ENCODE measurements around the gene HECW1. TPM values are rescaled to one million over a fixed set of nuclear protein-coding genes. Genes with fewer than 3 reads are reported as not detected.

HECW1 gene
- total and polyA plus RNA-seq, 4 donors = 0.77 to 1.9 (median 1.0) TPM; not detected in 1

DNA sequence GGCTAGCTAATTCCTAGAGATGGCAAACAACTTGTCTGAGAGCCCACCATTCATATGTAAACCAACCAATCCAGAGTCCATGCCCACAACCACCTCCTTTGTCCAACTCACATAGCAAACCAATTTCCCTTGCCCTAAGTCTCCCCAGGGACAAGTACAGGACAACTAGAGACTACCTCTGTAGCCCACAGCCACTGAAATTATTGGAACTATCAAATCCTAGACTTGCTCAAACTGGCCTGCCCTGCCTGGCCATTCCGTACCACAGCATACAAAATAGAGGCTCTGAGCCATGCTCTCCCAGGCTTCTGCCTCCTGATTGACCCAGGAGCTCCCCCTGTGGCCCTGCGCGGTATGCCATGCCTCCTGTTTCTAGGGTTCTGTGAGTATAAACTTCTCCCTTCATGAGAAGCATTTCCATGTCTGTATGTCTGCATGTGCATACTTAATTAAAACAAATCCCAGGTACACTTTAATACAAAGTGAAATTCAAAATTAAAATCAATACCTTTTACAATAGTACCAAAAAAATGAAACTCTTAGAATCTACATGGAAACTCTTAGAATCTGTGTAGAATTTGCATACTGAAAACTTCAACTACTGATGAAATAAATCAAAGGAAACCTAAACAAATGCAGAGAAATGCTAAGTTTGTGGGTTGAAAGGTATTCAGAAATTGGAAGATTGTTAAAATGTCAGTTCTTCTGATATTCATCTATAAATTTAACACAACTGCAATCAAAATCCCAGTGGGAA, 4.0 kb upstream of the HECW1 start:
- peaks cover 4% of the 10 kb centered on the region for H3K9me3 ChIP-seq (ENCODE audit: control insufficient read depth, low read length)
- H3K4me1 ChIP-seq (ENCODE audit: control insufficient read depth in 1 of 2, insufficient read depth in 2 of 2, low read length in 2 of 2) = no peaks in the 10 kb centered on the region
- WGBS, 2 donors = 1 to 8% methylated on average over 3 of the region's 3 CpGs
- no peaks in the 10 kb centered on the region for H3K36me3 ChIP-seq (ENCODE audit: control insufficient read depth in 1 of 2, insufficient read depth in 2 of 2, low read length in 1 of 2)
- no peak overlapping the region for H3K4me3 ChIP-seq (ENCODE audit: low read length in 2 of 2)
- intact Hi-C loops (cut with DNase I) = loop anchor here (5.0 to 10.0 kb wide), 2 partner anchors 164 to 166 kb away; no protein-coding TSS in a partner anchor
- DNase-seq = peak; percentile 70 to 83
- H3K27me3 ChIP-seq (ENCODE audit: control insufficient read depth in 1 of 2, insufficient read depth in 2 of 2, low read length in 1 of 2) = peaks cover 0 to 3% of the 10 kb centered on the region in 2 donors
- no peak overlapping the region for H3K27ac ChIP-seq (ENCODE audit: low read depth in 1 of 2, low read length in 2 of 2)
- ATAC-seq (ENCODE audit: low FRiP score) = peak; percentile 61

GRCh38 chr7:43110791-43111535, 1.5 kb upstream of the HECW1 start:
- Histone ChIP-seq H3K4me3 (ENCODE audit: low read length in 2 of 2) (no peak overlapping the region), H3K36me3 (ENCODE audit: control insufficient read depth in 1 of 2, insufficient read depth in 2 of 2, low read length in 1 of 2) (no peaks in the 10 kb centered on the region), H3K4me1 (ENCODE audit: control insufficient read depth in 1 of 2, insufficient read depth in 2 of 2, low read length in 2 of 2) (no peaks in the 10 kb centered on the region), H3K27ac (ENCODE audit: low read depth in 1 of 2, low read length in 2 of 2) (no peak overlapping the region), H3K27me3 (ENCODE audit: control insufficient read depth in 1 of 2, insufficient read depth in 2 of 2, low read length in 1 of 2) (no peaks in the 10 kb centered on the region), H3K9me3 (ENCODE audit: control insufficient read depth, low read length) (peaks cover 1% of the 10 kb centered on the region)
- intact Hi-C loops (cut with DNase I) = no loop called here
- 4 to 7% methylated on average over 3 of the region's 3 CpGs for WGBS, 2 donors
- ATAC-seq (ENCODE audit: low FRiP score) (no peak), DNase-seq (no peak)

DNA sequence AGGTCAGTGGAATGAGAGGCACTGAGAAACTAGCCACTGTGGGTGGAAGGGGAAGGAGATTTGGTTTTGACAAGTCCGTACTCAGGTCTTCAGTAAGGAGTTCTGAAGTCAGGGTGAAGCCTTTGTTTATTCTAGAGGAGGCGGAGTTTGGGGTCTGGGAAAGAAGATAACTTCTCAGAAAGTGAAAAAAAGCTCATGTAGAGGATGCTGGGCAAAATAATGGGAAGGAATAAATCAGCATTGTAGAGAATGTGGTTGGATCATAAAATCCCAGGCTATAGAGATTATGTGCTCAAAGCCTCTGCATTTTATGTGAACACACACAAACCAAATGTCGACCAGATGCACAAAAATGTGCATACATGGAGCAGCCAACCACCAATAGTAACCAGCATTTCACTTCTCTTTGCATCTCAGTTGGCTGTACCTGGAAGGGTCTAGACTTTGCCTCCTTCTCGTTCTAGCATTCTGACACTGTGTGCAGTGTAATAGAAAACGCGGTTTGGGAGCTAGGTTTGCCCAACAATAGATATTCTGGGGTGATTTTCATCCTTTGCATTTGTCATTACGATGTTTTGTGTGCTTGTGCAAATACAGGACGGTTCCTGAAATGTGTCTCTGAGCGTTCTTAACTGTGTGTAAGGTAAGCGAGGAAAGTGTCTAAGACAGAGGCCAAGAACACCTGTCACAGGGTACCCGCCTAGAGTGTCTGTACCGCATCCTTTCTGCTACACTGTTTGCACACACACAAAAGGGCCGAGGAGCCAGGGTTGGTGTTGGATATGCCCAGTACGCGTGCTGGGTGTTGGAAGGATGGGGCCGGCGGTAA, 603 bp upstream of the HECW1 start:
- H3K27ac ChIP-seq (ENCODE audit: low read depth in 1 of 2, low read length in 2 of 2) = no peak overlapping the region
- H3K4me1 ChIP-seq (ENCODE audit: control insufficient read depth in 1 of 2, insufficient read depth in 2 of 2, low read length in 2 of 2) = no peaks in the 10 kb centered on the region
- no peak for DNase-seq
- WGBS, 2 donors = 14 to 16% methylated on average over 17 of the region's 17 CpGs
- no peaks in the 10 kb centered on the region for H3K36me3 ChIP-seq (ENCODE audit: control insufficient read depth in 1 of 2, insufficient read depth in 2 of 2, low read length in 1 of 2)
- intact Hi-C loops (cut with DNase I) = no loop called here
- ATAC-seq (ENCODE audit: low FRiP score) = no peak
- no peaks in the 10 kb centered on the region for H3K27me3 ChIP-seq (ENCODE audit: control insufficient read depth in 1 of 2, insufficient read depth in 2 of 2, low read length in 1 of 2)
- H3K4me3 ChIP-seq (ENCODE audit: low read length in 2 of 2) = peak overlapping the region in 1 of 2 donors; percentile 43
- peaks cover 1% of the 10 kb centered on the region for H3K9me3 ChIP-seq (ENCODE audit: control insufficient read depth, low read length)

DNA sequence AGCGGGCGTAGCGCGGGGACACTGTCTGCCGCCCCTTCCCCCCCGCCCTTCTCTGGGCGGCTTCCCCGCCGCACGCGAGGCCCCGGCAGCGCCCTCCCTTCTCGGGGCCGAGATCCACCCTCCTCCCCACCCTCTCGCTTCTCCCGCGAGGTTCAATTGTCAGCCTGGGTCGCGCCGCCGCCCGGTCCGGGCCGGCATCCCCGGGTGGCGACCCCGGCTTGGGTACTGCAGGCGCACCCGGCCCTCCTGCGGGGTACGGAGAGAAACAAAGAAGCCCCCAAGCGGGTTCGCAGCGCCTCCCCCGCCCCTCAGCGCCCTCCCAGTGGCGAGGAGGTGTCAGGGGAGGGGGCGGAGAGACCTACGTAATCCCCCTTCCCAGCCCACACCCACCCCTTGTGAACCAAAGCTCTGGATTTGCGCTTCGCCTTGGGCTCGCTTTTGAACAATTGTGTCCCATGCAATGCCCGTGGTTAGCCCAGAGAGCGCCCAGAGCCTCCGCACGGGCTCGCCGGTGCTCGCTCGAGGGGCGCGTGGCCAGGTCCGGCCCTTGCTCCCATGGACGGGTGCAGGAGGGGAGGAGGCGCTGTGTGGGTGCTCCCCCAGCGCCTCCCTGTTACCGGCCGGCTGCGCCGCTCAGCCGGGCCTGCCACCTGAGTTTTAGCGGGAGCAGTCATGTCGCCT, 634 bp downstream of the HECW1 start:
- ATAC-seq (ENCODE audit: low FRiP score) = peak; percentile 62

DNA sequence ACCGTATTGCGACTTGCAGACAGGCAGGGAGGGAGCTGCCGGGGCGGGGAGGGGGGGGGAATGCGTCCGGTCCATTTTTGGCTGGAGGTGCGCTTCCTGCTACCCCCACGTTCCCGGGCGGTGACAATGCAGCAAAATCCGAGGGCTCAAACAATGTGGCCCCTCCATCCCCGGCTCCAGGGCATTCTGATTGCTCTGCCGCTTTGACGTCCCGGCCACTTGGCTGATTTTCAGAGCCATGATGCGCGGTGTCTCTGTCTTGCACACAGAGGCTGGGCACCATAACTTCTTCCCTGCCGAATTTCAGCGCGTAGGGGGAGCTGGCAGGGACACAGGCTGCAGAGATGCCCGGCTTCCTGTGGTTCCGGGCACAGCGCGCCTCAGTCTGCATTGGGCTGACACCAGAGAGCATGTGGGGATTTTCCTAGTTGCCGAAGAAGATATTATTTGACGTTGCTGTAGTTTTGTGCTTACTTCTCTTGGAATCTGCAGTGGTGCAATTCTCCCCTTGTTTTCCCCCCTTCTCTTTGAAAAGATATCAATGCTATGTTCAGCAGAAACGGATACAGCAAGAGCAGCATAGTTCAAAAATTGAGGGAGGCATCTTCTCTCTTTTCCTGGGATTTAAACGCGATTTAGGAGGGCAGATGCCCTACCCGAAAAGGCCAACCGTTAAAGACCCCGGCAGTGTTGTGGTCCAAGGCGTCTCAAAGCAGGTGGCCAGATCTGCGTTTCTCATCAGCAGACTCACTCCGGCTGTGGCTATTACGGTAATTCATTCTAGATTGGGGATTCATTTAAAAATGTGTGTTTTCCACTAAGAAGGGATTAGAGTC, 1.4 kb downstream of the HECW1 start:
- Histone ChIP-seq H3K27ac (ENCODE audit: low read depth in 1 of 2, low read length in 2 of 2) (no peak overlapping the region), H3K4me1 (ENCODE audit: control insufficient read depth in 1 of 2, insufficient read depth in 2 of 2, low read length in 2 of 2) (no peaks in the 10 kb centered on the region), H3K36me3 (ENCODE audit: control insufficient read depth in 1 of 2, insufficient read depth in 2 of 2, low read length in 1 of 2) (no peaks in the 10 kb centered on the region), H3K27me3 (ENCODE audit: control insufficient read depth in 1 of 2, insufficient read depth in 2 of 2, low read length in 1 of 2) (no peaks in the 10 kb centered on the region), H3K4me3 (ENCODE audit: low read length in 2 of 2) (peak overlapping the region in 1 of 2 donors; percentile 43), H3K9me3 (ENCODE audit: control insufficient read depth, low read length) (no peaks in the 10 kb centered on the region)
- intact Hi-C loops (cut with DNase I) = no loop called here
- ATAC-seq (ENCODE audit: low FRiP score) (no peak), DNase-seq (no peak)
- 3 to 5% methylated on average over 33 to 36 of the region's 36 CpGs for WGBS, 2 donors

More for the DNA sequence above, 634 bp downstream of the HECW1 start:
- DNase-seq = peak in 1 of 2 donors; percentile 75
- H3K4me3 ChIP-seq (ENCODE audit: low read length in 2 of 2) = peak overlapping the region in 1 of 2 donors; percentile 43
- H3K27me3 ChIP-seq (ENCODE audit: control insufficient read depth in 1 of 2, insufficient read depth in 2 of 2, low read length in 1 of 2) = no peaks in the 10 kb centered on the region
- H3K4me1 ChIP-seq (ENCODE audit: control insufficient read depth in 1 of 2, insufficient read depth in 2 of 2, low read length in 2 of 2) = no peaks in the 10 kb centered on the region
- no peaks in the 10 kb centered on the region for H3K9me3 ChIP-seq (ENCODE audit: control insufficient read depth, low read length)
- 0 to 1% methylated on average over 49 to 64 of the region's 64 CpGs for WGBS, 2 donors
- intact Hi-C loops (cut with DNase I) = no loop called here
- H3K27ac ChIP-seq (ENCODE audit: low read depth in 1 of 2, low read length in 2 of 2) = no peak overlapping the region
- H3K36me3 ChIP-seq (ENCODE audit: control insufficient read depth in 1 of 2, insufficient read depth in 2 of 2, low read length in 1 of 2) = no peaks in the 10 kb centered on the region

GRCh38 chr7:43114458-43114780, 2.0 kb downstream of the HECW1 start:
- 4% methylated on average over 3 of the region's 3 CpGs for WGBS, 2 donors
- intact Hi-C loops (cut with DNase I) = no loop called here
- DNase-seq = no peak
- no peaks in the 10 kb centered on the region for H3K27me3 ChIP-seq (ENCODE audit: control insufficient read depth in 1 of 2, insufficient read depth in 2 of 2, low read length in 1 of 2)
- H3K27ac ChIP-seq (ENCODE audit: low read depth in 1 of 2, low read length in 2 of 2) = no peak overlapping the region
- no peak overlapping the region for H3K4me3 ChIP-seq (ENCODE audit: low read length in 2 of 2)
- no peak for ATAC-seq (ENCODE audit: low FRiP score)
- H3K9me3 ChIP-seq (ENCODE audit: control insufficient read depth, low read length) = no peaks in the 10 kb centered on the region
- H3K36me3 ChIP-seq (ENCODE audit: control insufficient read depth in 1 of 2, insufficient read depth in 2 of 2, low read length in 1 of 2) = no peaks in the 10 kb centered on the region
- H3K4me1 ChIP-seq (ENCODE audit: control insufficient read depth in 1 of 2, insufficient read depth in 2 of 2, low read length in 2 of 2) = no peaks in the 10 kb centered on the region

DNA sequence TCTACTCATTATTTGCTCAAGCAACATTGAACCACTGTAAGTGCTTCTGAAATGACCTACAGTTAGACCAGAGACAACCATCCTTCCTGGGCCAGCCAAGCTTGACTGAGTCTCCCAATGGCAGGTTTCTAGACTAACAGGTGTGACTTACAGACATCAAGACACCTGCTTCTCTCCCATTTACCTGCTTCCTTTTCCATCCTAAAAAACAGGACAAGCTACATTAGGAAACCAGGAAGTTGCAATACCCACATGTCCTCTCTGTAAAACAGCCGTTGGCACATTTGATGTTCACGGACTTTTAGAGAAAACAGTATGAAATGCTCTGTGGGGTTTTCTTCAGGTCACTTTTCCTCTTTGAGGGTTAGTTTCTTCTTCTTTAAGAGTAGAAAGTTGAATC, 4.0 kb downstream of the HECW1 start:
- Histone ChIP-seq H3K36me3 (ENCODE audit: control insufficient read depth in 1 of 2, insufficient read depth in 2 of 2, low read length in 1 of 2) (no peaks in the 10 kb centered on the region), H3K4me3 (ENCODE audit: low read length in 2 of 2) (no peak overlapping the region), H3K4me1 (ENCODE audit: control insufficient read depth in 1 of 2, insufficient read depth in 2 of 2, low read length in 2 of 2) (no peaks in the 10 kb centered on the region), H3K27me3 (ENCODE audit: control insufficient read depth in 1 of 2, insufficient read depth in 2 of 2, low read length in 1 of 2) (no peaks in the 10 kb centered on the region), H3K9me3 (ENCODE audit: control insufficient read depth, low read length) (no peaks in the 10 kb centered on the region), H3K27ac (ENCODE audit: low read depth in 1 of 2, low read length in 2 of 2) (no peak overlapping the region)
- no peak for ATAC-seq (ENCODE audit: low FRiP score)
- intact Hi-C loops (cut with DNase I) = no loop called here
- WGBS, 2 donors = 88 to 89% methylated on average over 2 of the region's 2 CpGs
- DNase-seq = no peak

All from aorta (tissue), 5 donors.